Measurements from ENCODE around the gene KRT86.

The KRT86 gene

GRCh38 chr12:52320784-52321400 is 46.4 kb downstream of the KRT86 start, which contains the start of gene KRT83:
KRT83 (minus strand) TSS chr12:52321398; CDS start chr12:52321335, 63 bp downstream.
- DNase-seq (ENCODE audit: low spot score in 2 of 2), result no peak
- Histone ChIP-seq H3K27me3 (ENCODE audit: low read depth) (peaks cover 22% of the 10 kb centered on the region), H3K4me3 (no peak within 1 kb of the TSS), H3K4me1 (no peaks in the 10 kb centered on the region), H3K9me3 (no peaks in the 10 kb centered on the region), H3K36me3 (replicated peaks) (no peaks in the 10 kb centered on the region)
- in situ Hi-C loops (cut with MboI; ENCODE audit: low sequenced_read_pairs), result loop anchor here (10.0 kb wide), 1 partner anchor 166 kb away; no protein-coding TSS in a partner anchor

- no peaks in the 10 kb centered on the region for H3K36me3 ChIP-seq (replicated peaks)
- H3K4me1 ChIP-seq, result no peaks in the 10 kb centered on the region
- peaks cover 27% of the 10 kb centered on the region for H3K27me3 ChIP-seq (ENCODE audit: low read depth)
- H3K4me3 ChIP-seq, result no peak overlapping the region
- no peak for DNase-seq (ENCODE audit: low spot score in 2 of 2)
- H3K9me3 ChIP-seq, result no peaks in the 10 kb centered on the region
- in situ Hi-C loops (cut with MboI; ENCODE audit: low sequenced_read_pairs), result loop anchor here (10.0 kb wide), 1 partner anchor 167 kb away; no protein-coding TSS in a partner anchor
These were observed 47.0 kb downstream of the KRT86 start for GRCh38 chr12:52321418-52321817.

- H3K9me3 ChIP-seq, result no peaks in the 10 kb centered on the region
- no peak overlapping the region for H3K4me3 ChIP-seq
- no peaks in the 10 kb centered on the region for H3K4me1 ChIP-seq
- in situ Hi-C loops (cut with MboI; ENCODE audit: low sequenced_read_pairs), result loop anchor here (10.0 kb wide), 1 partner anchor 167 kb away; no protein-coding TSS in a partner anchor
- H3K27me3 ChIP-seq (ENCODE audit: low read depth), result peaks cover 34% of the 10 kb centered on the region
- no peak for DNase-seq (ENCODE audit: low spot score in 2 of 2)
- H3K36me3 ChIP-seq (replicated peaks), result no peaks in the 10 kb centered on the region
These were observed 47.6 kb downstream of the KRT86 start for GRCh38 chr12:52322069-52322468.

GRCh38 chr12:52323001-52323400 is 48.6 kb downstream of the KRT86 start:
- H3K36me3 ChIP-seq (replicated peaks), result no peaks in the 10 kb centered on the region
- H3K27me3 ChIP-seq (ENCODE audit: low read depth), result peaks cover 36% of the 10 kb centered on the region
- in situ Hi-C loops (cut with MboI; ENCODE audit: low sequenced_read_pairs), result loop anchor here (10.0 kb wide), 1 partner anchor 168 kb away; no protein-coding TSS in a partner anchor
- H3K4me1 ChIP-seq, result no peaks in the 10 kb centered on the region
- H3K4me3 ChIP-seq, result no peak overlapping the region
- H3K9me3 ChIP-seq, result no peaks in the 10 kb centered on the region
- DNase-seq (ENCODE audit: low spot score in 2 of 2), result no peak

GRCh38 chr12:52323416-52324152 is 49.1 kb downstream of the KRT86 start:
- in situ Hi-C loops (cut with MboI; ENCODE audit: low sequenced_read_pairs), result loop anchor here (10.0 kb wide), 1 partner anchor 169 kb away; no protein-coding TSS in a partner anchor
- DNase-seq (ENCODE audit: low spot score in 2 of 2), result no peak
- H3K4me3 ChIP-seq, result no peak overlapping the region
- no peaks in the 10 kb centered on the region for H3K9me3 ChIP-seq
- peaks cover 34% of the 10 kb centered on the region for H3K27me3 ChIP-seq (ENCODE audit: low read depth)
- H3K4me1 ChIP-seq, result no peaks in the 10 kb centered on the region
- H3K36me3 ChIP-seq (replicated peaks), result no peaks in the 10 kb centered on the region

- H3K36me3 ChIP-seq (replicated peaks), result no peaks in the 10 kb centered on the region
- H3K27me3 ChIP-seq (ENCODE audit: low read depth), result peaks cover 32% of the 10 kb centered on the region
- H3K9me3 ChIP-seq, result no peaks in the 10 kb centered on the region
- H3K4me3 ChIP-seq, result no peak overlapping the region
- in situ Hi-C loops (cut with MboI; ENCODE audit: low sequenced_read_pairs), result loop anchor here (10.0 kb wide), 1 partner anchor 169 kb away; no protein-coding TSS in a partner anchor
- H3K4me1 ChIP-seq, result no peaks in the 10 kb centered on the region
- no peak for DNase-seq (ENCODE audit: low spot score in 2 of 2)
These were observed 49.7 kb downstream of the KRT86 start for GRCh38 chr12:52324153-52324444.

GRCh38 chr12:52327052-52327829 is 52.8 kb downstream of the KRT86 start:
- Histone ChIP-seq H3K36me3 (replicated peaks) (no peaks in the 10 kb centered on the region), H3K4me1 (no peaks in the 10 kb centered on the region), H3K27me3 (ENCODE audit: low read depth) (peaks cover 34% of the 10 kb centered on the region), H3K9me3 (no peaks in the 10 kb centered on the region), H3K4me3 (no peak overlapping the region)
- in situ Hi-C loops (cut with MboI; ENCODE audit: low sequenced_read_pairs), result loop anchor here (10.0 kb wide), 1 partner anchor 172 kb away; no protein-coding TSS in a partner anchor
- DNase-seq (ENCODE audit: low spot score in 2 of 2), result peak; percentile 31 to 72

GRCh38 chr12:52327830-52328500 is 53.5 kb downstream of the KRT86 start:
- in situ Hi-C loops (cut with MboI; ENCODE audit: low sequenced_read_pairs), result loop anchor here (10.0 kb wide), 1 partner anchor 173 kb away; no protein-coding TSS in a partner anchor

GRCh38 chr12:52331039-52331438 is 56.6 kb downstream of the KRT86 start:
- no peak for DNase-seq (ENCODE audit: low spot score in 2 of 2)
- Histone ChIP-seq H3K4me3 (no peak overlapping the region), H3K9me3 (no peaks in the 10 kb centered on the region), H3K4me1 (no peaks in the 10 kb centered on the region), H3K27me3 (ENCODE audit: low read depth) (peaks cover 27% of the 10 kb centered on the region), H3K36me3 (replicated peaks) (no peaks in the 10 kb centered on the region)
- in situ Hi-C loops (cut with MboI; ENCODE audit: low sequenced_read_pairs), result no loop called here

More at GRCh38 chr12:52327830-52328500, 53.5 kb downstream of the KRT86 start:
- no peaks in the 10 kb centered on the region for H3K36me3 ChIP-seq (replicated peaks)
- H3K4me1 ChIP-seq, result no peaks in the 10 kb centered on the region
- no peaks in the 10 kb centered on the region for H3K9me3 ChIP-seq
- no peak overlapping the region for H3K4me3 ChIP-seq
- H3K27me3 ChIP-seq (ENCODE audit: low read depth), result peaks cover 37% of the 10 kb centered on the region
- no peak for DNase-seq (ENCODE audit: low spot score in 2 of 2)

GRCh38 chr12:52331833-52332232 is 57.4 kb downstream of the KRT86 start:
- no peak overlapping the region for H3K4me3 ChIP-seq
- no peaks in the 10 kb centered on the region for H3K36me3 ChIP-seq (replicated peaks)
- peaks cover 19% of the 10 kb centered on the region for H3K27me3 ChIP-seq (ENCODE audit: low read depth)
- DNase-seq (ENCODE audit: low spot score in 2 of 2), result no peak
- H3K4me1 ChIP-seq, result no peaks in the 10 kb centered on the region
- in situ Hi-C loops (cut with MboI; ENCODE audit: low sequenced_read_pairs), result no loop called here
- no peaks in the 10 kb centered on the region for H3K9me3 ChIP-seq

- H3K4me3 ChIP-seq, result no peak overlapping the region
- no peaks in the 10 kb centered on the region for H3K4me1 ChIP-seq
- no peak for DNase-seq (ENCODE audit: low spot score in 2 of 2)
- in situ Hi-C loops (cut with MboI; ENCODE audit: low sequenced_read_pairs), result no loop called here
- no peaks in the 10 kb centered on the region for H3K9me3 ChIP-seq
- H3K27me3 ChIP-seq (ENCODE audit: low read depth), result peaks cover 17% of the 10 kb centered on the region
- no peaks in the 10 kb centered on the region for H3K36me3 ChIP-seq (replicated peaks)
These were observed 57.9 kb downstream of the KRT86 start for GRCh38 chr12:52332381-52332780.

GRCh38 chr12:52333321-52333720 is 58.9 kb downstream of the KRT86 start:
- in situ Hi-C loops (cut with MboI; ENCODE audit: low sequenced_read_pairs), result no loop called here
- H3K9me3 ChIP-seq, result no peaks in the 10 kb centered on the region
- no peaks in the 10 kb centered on the region for H3K4me1 ChIP-seq
- no peaks in the 10 kb centered on the region for H3K36me3 ChIP-seq (replicated peaks)
- DNase-seq (ENCODE audit: low spot score in 2 of 2), result no peak
- H3K4me3 ChIP-seq, result no peak overlapping the region
- H3K27me3 ChIP-seq (ENCODE audit: low read depth), result peaks cover 21% of the 10 kb centered on the region; the same call in 1 of the 2 replicates

GRCh38 chr12:52334185-52334584 is 59.7 kb downstream of the KRT86 start:
- peaks cover 20% of the 10 kb centered on the region for H3K27me3 ChIP-seq (ENCODE audit: low read depth)
- in situ Hi-C loops (cut with MboI; ENCODE audit: low sequenced_read_pairs), result no loop called here

More at GRCh38 chr12:52334185-52334584, 59.7 kb downstream of the KRT86 start:
- no peaks in the 10 kb centered on the region for H3K4me1 ChIP-seq
- H3K4me3 ChIP-seq, result no peak overlapping the region
- no peak for DNase-seq (ENCODE audit: low spot score in 2 of 2)
- H3K9me3 ChIP-seq, result no peaks in the 10 kb centered on the region
- no peaks in the 10 kb centered on the region for H3K36me3 ChIP-seq (replicated peaks)

All from HAP-1 (cell line).